Measurements from ENCODE around the gene PFKFB4. TPM values are rescaled to one million over a fixed set of nuclear protein-coding genes. Genes with fewer than 3 reads are reported as not detected.

PFKFB4 gene
- total and polyA plus RNA-seq, 12 donors = 0.40 to 7.7 (median 1.2) TPM

- Histone ChIP-seq H3K27ac (no peak overlapping the region), H3K9me3 (no peaks in the 10 kb centered on the region), H3K36me3 (peaks cover 0 to 34% (median 0%) of the 10 kb centered on the region in 9 donors), H3K4me3 (no peak overlapping the region), H3K27me3 (no peaks in the 10 kb centered on the region), H3K4me1 (no peaks in the 10 kb centered on the region)
- WGBS, 2 donors = 88 to 91% methylated on average over 9 of the region's 9 CpGs
- DNase-seq = no peak
- intact Hi-C loops (cut with DNase I) = no loop called here
- no peak for ATAC-seq
- no peak for TF ChIP-seq CTCF (IDR thresholded peaks at IDR 0.05)
Measured at GRCh38 chr3:48584836-48585235, 28.2 kb upstream of the PFKFB4 start.

- Histone ChIP-seq H3K27ac (no peak overlapping the region), H3K4me1 (no peaks in the 10 kb centered on the region), H3K36me3 (peaks cover 0 to 43% (median 0%) of the 10 kb centered on the region in 9 donors), H3K27me3 (no peaks in the 10 kb centered on the region), H3K9me3 (no peaks in the 10 kb centered on the region), H3K4me3 (no peak overlapping the region)
- WGBS, 2 donors = 91 to 93% methylated on average over 14 of the region's 14 CpGs
- ATAC-seq = no peak
- intact Hi-C loops (cut with DNase I) = no loop called here
- no peak for DNase-seq
- no peak for TF ChIP-seq CTCF (IDR thresholded peaks at IDR 0.05)
Measured at GRCh38 chr3:48581621-48582481, 25.2 kb upstream of the PFKFB4 start.

GRCh38 chr3:48576647-48577046, 20.0 kb upstream of the PFKFB4 start:
- Histone ChIP-seq H3K27me3 (no peaks in the 10 kb centered on the region), H3K36me3 (peaks cover 0 to 23% (median 0%) of the 10 kb centered on the region in 9 donors), H3K9me3 (no peaks in the 10 kb centered on the region), H3K4me3 (no peak overlapping the region), H3K27ac (no peak overlapping the region), H3K4me1 (no peaks in the 10 kb centered on the region)
- no peak for TF ChIP-seq CTCF (IDR thresholded peaks at IDR 0.05)
- intact Hi-C loops (cut with DNase I) = no loop called here
- ATAC-seq (no peak), DNase-seq (no peak)
- WGBS, 2 donors = 83 to 90% methylated on average over 4 of the region's 4 CpGs

GRCh38 chr3:48575366-48575765, 18.8 kb upstream of the PFKFB4 start:
- WGBS, 2 donors = 84 to 85% methylated on average over 17 of the region's 17 CpGs
- intact Hi-C loops (cut with DNase I) = no loop called here

More at GRCh38 chr3:48575366-48575765, 18.8 kb upstream of the PFKFB4 start:
- no peaks in the 10 kb centered on the region for H3K9me3 ChIP-seq
- no peak overlapping the region for H3K4me3 ChIP-seq
- TF ChIP-seq CTCF (IDR thresholded peaks at IDR 0.05) = no peak
- DNase-seq = no peak
- H3K27me3 ChIP-seq = no peaks in the 10 kb centered on the region
- no peaks in the 10 kb centered on the region for H3K4me1 ChIP-seq
- ATAC-seq = no peak
- H3K36me3 ChIP-seq = peaks cover 0 to 26% (median 0%) of the 10 kb centered on the region in 9 donors
- no peak overlapping the region for H3K27ac ChIP-seq

All from heart right ventricle (tissue), 16 donors.